GM19438 (cell line): Measurements from ENCODE around the gene NEUROD6.

Experiments used
- ATAC-seq: cut with Tn5 transposase; IDR thresholded peaks from one replicate; pipeline ENCODE4 v1.9.1; 2021; ENCODE audit warnings: low read depth; ENCODE audit not compliant: unreplicated experiment

NEUROD6 gene

DNA sequence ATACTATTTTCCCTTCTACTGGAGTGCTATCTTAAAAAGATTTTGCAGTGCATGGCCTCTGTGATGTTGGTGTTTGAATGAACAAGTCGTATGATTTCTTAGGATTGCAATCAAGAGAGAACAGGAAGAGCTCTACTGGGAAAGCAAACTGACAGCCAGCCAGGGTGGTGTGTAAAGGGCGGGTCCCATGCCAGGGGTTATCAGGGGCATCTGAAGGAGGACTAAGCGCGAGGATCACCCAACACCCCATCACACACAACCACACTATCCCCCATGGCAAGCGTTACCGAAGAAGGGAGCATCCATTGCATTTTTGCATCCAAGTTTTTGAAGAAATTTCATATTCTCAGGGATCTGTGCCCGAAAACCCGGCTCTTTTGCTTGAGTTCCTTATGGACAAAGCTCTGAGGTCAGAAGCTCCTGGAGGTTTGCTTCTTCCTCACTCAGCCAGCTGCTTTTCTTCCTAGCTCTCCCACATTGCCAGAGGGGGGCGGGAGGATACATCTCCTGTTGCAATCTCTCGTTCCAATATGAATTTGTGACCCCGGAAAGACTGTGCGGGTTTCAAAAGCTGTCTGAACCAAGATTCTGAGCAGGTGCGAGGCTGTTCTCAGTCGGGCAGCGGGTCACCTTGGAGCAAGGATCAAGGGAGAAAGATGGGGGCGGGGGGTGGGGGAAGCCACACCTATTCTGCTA is 5.2 kb downstream of the NEUROD6 start:
- ATAC-seq = no peak

GRCh38 chr7:31333291-31333690 is 7.2 kb downstream of the NEUROD6 start:
- ATAC-seq = no peak

DNA sequence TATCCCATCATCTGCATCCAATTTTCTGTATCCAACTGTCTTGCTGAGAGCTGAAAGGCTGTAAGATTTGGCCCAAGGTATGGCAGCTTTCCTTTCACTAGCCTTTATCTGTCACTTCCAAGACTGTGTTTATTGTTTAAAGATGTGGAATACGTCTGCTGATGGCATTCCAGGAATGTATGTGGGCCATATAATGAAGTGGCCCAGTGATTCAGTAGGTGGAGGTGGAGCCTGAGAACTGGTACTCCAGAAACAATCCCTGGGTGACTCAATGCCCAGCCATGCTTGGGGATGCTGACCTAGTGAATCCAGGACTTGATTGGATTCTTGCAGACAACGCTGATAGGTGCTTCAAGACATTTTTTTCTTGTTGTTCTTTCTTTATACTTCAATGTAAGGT is 13.5 kb downstream of the NEUROD6 start:
- no peak for ATAC-seq

DNA sequence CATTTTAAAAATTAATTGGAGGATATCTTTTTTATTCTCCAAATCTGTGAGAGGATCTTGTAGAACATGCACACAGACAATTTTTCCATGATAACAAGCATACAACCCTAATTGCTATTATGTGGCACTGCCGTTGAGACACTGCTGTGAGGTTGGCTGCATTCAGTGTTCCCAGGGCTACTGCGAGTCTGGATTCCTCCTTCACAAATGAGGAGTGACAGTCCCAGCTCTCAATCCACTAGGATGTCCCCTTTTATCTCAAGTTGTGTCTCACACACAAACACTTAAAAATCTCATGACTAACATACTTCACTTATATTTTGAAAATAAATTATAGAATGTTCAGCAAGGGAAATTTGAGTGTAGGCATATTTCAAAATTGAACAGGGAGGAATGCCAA is 14.1 kb downstream of the NEUROD6 start:
- no peak for ATAC-seq

DNA sequence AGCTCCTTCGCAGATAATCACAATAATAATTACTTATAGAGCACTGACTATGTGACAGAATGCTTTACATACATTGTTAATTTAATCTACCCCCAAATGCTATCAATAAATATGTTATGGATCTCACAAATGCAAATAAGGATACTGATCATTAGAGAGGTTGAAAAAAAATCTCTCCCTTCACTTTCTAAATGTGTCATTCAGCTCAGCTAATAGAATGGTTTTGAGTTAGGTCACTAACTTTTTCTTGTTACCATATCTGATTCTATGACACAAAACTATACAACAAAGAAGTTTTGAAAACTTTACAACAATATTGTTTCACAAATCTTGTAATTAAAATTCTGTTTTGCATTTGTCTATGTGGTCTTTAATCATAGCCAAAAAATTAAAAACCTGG is 17.4 kb downstream of the NEUROD6 start:
- ATAC-seq = no peak

DNA sequence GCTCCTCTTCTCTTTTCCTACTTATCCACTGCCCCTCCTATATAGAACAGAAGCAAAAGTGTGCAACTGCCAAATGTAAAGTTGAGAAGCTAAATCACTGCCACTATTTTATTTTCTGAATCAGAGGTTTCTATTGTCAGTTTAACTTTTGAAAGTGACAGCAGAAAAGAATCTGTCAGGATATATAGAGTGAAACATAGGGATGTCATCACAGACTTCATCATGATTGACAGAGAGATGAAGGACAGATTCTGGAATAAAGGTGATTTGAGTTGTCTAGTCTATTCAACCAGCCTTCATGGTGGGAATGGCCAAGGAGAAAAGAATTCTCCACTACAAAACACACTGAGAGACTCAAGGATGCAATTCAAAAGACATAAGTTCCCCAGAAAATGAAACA is 19.9 kb downstream of the NEUROD6 start:
- ATAC-seq = no peak

- no peak for ATAC-seq
Measured at GRCh38 chr7:31318313-31318712, 22.2 kb downstream of the NEUROD6 start.

GRCh38 chr7:31316876-31317275 is 23.6 kb downstream of the NEUROD6 start:
- ATAC-seq = no peak

DNA sequence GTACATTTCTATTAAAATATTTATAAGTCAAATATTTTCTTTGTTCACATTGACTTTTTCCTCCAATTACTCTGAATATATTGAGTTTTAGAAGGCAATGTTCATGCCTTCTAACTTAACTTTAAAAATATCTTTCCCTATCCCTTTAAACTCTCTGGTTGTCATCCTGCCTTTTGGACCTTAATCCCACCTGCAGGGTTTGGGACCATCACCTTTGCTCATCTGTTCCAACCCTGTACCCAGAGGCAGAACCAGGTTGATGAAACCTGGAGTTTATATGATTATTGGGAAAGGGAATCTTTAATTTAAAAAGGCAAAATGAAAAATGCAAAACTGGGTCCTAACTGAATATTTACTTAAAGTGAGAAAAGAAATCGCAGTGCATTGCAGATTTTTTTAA is 24.8 kb downstream of the NEUROD6 start:
- no peak for ATAC-seq

DNA sequence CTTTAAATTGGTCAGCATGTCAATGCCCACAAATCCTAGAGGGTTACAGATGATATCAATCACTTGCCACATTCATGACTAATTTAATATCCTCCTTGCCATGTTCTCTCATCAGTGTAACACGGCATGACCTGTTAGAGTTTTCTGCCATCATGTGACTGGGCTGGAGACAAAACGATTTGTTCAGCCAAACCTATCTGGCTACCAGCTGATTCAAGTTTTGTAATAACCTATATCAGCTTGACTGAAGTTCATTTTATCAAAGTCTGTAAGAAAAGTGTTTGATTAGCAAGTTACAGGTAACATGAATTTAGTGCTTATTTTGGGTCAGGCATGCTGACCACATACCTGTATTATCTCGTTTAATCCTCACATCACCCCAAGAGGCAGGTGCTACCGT is 25.7 kb downstream of the NEUROD6 start:
- no peak for ATAC-seq

- no peak for ATAC-seq
Measured at GRCh38 chr7:31312889-31313288, 27.6 kb downstream of the NEUROD6 start.

DNA sequence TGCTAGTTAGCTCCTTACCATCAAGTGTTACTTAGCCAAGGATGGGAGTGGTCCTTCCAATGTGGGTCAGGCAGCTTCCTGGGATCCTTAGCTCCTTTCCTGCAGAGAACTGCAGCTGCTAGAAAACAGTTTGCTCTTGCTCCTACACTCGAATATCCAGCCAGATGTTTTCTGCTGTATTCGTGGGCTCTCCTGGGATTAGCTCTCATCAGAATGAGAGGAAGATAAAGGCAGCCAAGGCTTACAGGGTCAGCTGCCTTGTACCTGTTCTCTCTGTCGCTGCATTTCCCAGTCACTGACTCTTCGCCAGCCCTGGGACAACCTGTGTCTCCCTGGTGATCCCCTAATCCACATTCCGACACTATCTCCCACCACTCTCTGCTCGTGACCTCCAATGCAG is 29.0 kb downstream of the NEUROD6 start:
- no peak for ATAC-seq

DNA sequence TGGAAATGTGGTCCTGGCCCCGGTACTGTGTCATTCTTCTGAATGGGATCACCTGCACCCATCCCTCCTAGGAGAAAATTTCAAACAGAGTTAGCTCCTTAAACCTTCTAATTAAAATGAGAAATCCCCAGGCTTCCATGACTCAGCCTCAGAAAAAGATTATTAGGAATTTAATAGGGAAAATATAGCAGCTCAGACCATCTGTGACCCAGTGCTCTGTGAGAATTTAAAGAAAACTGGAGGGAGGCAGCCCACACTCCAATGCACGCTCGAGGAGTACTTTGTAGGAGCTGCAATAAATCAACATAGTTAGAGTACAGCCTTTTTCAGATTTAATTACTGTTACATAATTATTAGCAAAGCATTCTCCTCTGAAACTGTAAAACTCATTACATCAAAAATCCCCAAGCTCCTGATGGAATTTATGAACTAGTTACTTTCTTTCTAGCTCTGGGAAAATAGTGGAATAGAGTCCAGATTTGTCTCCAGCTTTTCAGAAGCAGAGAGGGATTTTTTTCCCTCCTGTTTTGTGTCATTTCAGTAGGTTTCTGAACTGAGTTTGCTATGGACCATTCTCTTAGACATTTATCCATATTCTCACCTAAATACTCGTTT is 30.1 kb downstream of the NEUROD6 start:
- no peak for ATAC-seq

DNA sequence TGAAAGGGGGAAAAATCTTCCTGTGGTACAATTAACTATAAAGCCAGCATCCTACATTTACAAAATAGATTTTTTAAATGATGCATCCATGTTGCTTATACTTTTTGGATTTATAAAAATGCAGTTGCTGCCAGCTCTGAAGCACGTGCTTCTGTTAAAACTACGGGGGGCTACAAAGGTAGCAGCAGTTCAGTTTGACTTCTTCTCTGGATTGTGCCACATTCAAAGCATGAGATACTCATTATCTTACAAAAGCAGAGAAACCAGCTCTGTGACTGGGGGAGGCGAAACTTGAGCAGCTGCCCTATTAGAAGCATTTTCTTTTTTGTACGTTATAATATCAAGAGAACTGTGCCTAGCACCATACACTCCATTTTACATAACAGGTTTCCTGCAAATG is 31.1 kb downstream of the NEUROD6 start:
- no peak for ATAC-seq

DNA sequence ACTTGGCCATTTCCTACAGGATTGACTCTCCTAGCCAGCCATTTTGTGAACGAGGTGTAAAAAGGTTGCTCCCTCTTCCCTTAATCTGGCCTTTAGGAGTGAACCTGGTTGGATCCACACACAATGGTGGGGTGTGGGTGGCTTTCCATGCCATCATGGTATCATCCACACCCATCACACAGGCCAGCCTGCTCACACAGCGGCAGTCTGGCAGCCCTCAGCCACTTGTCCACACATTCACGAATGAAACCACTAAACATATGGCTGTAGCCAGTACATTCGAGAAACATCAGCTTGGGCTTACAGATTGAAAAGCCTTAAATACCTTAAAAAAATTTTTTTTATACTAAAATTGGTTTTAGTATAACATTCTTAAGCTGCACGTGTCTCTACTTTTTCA is 31.9 kb downstream of the NEUROD6 start:
- no peak for ATAC-seq

DNA sequence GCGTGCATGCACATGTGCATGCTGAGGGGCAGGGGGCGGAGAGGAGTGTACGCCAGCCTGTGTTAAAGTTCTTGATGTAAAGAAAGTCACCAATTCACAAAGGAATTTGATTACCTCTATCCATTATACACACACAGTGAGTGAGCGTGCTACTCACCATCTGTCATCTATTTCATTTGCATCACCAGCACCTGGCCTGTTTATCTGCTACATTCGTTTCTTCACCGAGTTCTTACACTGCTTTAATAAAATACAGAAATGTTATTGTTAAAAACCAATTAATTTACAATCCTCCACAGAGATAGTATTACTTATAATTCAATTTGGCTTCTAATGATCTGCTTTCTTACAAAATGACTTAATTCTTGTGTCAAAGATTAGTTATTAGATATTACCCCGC is 32.6 kb downstream of the NEUROD6 start:
- no peak for ATAC-seq

DNA sequence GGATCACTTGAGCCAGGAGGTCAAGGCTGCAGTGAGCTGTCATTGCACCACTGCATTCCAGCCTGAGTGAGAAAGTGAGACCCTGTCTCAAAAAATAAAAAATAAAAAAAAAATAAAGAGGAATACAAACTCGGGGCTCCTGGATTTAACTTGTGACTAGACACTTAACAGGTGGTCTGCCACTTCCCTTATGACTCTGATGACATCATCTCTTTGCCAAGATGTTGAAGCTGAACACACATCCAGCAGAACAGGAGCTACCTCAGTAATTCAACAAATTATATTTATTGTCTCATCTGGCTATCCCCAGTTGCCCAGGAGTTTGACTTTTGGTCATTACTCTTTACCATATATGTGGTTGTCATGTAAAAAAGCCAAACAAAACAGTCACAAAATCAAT is 35.3 kb downstream of the NEUROD6 start:
- no peak for ATAC-seq

GRCh38 chr7:31304446-31304845 is 36.1 kb downstream of the NEUROD6 start:
- ATAC-seq = no peak

- no peak for ATAC-seq
Measured at GRCh38 chr7:31302356-31302755, 38.2 kb downstream of the NEUROD6 start.

DNA sequence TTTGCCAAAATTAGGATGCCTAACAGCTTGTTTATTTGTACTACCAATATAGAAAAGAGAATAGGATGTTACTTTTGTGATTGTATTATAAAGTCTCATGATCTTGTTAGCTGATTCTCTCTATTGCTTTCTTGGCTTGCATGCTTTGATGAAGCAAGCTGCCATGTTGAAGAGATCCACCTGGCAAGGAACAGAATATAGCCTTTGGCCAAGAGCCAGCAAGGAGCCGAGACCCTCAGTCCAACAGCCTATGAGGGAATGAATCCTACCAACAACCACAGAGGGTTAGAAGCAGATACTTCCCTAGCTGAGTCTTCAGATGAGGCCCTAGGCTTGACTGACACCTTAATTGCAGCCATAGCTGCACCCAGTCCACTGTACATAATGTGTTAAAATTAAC is 41.2 kb downstream of the NEUROD6 start:
- ATAC-seq = no peak

DNA sequence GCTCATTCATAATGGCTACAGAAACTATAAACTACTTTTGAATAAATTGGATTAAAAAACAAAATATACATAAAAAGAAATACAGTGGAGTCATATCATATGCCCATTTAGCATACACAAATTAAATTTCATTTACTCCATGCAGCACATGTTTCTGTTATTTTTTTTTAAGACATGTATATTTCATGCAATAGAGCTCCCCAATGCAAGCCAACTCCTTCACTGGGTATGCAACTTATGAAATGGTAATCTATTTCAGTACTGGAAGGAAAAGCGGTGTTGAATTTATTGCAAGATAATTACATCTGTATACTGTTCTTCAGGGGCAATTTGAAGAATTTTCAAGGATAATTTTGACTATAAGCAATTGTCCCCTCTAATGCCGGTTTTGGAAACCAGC is 49.9 kb downstream of the NEUROD6 start:
- ATAC-seq = no peak
